Calu3 (cell line): Measurements from ENCODE around the gene HS6ST3. TPM values are rescaled to one million over a fixed set of nuclear protein-coding genes. Genes with fewer than 3 reads are reported as not detected.

Source experiments
- BruUV-seq: library from RNA; stranded (reverse); fragments of 400-500 nt; replicated peaks from 2 replicates; lab custom pipeline; 2021; lab: Mats Ljungman, UMichigan
- CTCF ChIA-PET: fragments of 300-600 bp; sonication (Branson Sonifier 250); formaldehyde crosslinking; loops from one replicate; lab custom pipeline; 2022; ENCODE audit warnings: antibody characterized with exemption; lab: Charles Lee
- DNase-seq: peaks from one replicate; pipeline ENCODE4 v3.0.0; 2022
- H3K27ac Mint-ChIP-seq: one replicate; pipeline ENCODE4 v1.8.0; 2022; ENCODE audit warnings: mixed read lengths; ENCODE audit not compliant: unreplicated experiment
- H3K27me3 Mint-ChIP-seq: one replicate; pipeline ENCODE4 v1.8.0; 2022; ENCODE audit warnings: mixed read lengths; ENCODE audit not compliant: unreplicated experiment
- H3K36me3 Mint-ChIP-seq: one replicate; pipeline ENCODE4 v1.8.0; 2022; ENCODE audit warnings: mild to moderate bottlenecking, moderate library complexity, mixed read lengths; ENCODE audit not compliant: insufficient read depth, unreplicated experiment
- H3K4me1 Mint-ChIP-seq: one replicate; pipeline ENCODE4 v1.8.0; 2022; ENCODE audit warnings: mild to moderate bottlenecking, low read depth, mixed read lengths; ENCODE audit not compliant: unreplicated experiment
- H3K4me3 Mint-ChIP-seq: one replicate; pipeline ENCODE4 v1.8.0; 2022; ENCODE audit warnings: mild to moderate bottlenecking, low read depth, moderate library complexity, mixed read lengths; ENCODE audit not compliant: unreplicated experiment
- H3K9me3 Mint-ChIP-seq: one replicate; pipeline ENCODE4 v1.8.0; 2022; ENCODE audit warnings: low read depth, mixed read lengths; ENCODE audit not compliant: unreplicated experiment
- CTCF ChIP-seq: fragments of 200-600 bp; IDR thresholded peaks from one replicate; pipeline ENCODE4 v1.8.0; 2022; ENCODE audit warnings: antibody characterized with exemption; ENCODE audit not compliant: unreplicated experiment
- intact Hi-C: fragments of 100-400 bp; cut with micrococcal nuclease; formaldehyde crosslinking; loops from one replicate; pipeline ENCODE4 v1.10.0; 2022; ENCODE audit not compliant: unreplicated experiment
- total RNA-seq: library from RNA; stranded (reverse); gene quantifications from 2 replicates; pipeline ENCODE4 v1.2.3, GENCODE V29; 2022

HS6ST3 gene
- total RNA-seq, 1 experiment from 2014 or later = not detected

DNA sequence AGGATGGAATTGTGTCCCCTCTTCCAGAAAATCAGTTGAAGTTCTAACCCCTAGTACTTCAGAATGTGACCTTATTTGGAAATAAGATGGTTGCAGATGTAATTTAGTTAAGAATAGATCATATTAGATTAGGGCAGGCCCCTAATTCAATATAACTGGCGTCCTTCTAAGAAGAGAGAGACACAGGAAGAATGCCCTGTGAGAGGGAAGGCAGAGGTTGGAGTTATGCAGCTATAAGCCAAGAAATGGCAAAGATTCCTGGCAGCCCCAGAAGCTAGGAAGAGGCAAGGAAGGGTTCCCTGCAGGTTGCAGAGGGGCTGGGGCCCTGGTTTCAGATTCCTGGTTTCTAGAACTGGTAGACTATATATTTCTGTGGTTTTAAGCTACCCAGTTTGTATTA, 30.0 kb downstream of the HS6ST3 start:
- no peak overlapping the region for H3K4me3 Mint-ChIP-seq
- CTCF ChIA-PET = no interaction called here
- BruUV-seq = no TSS peak
- DNase-seq = no peak
- TF ChIP-seq CTCF = no peak
- H3K4me1 Mint-ChIP-seq = no peaks in the 10 kb centered on the region
- H3K9me3 Mint-ChIP-seq = no peaks in the 10 kb centered on the region
- H3K27me3 Mint-ChIP-seq = no peaks in the 10 kb centered on the region
- H3K36me3 Mint-ChIP-seq = no peaks in the 10 kb centered on the region
- intact Hi-C loops = no loop called here
- no peak overlapping the region for H3K27ac Mint-ChIP-seq

- Mint-ChIP-seq H3K4me3 (no peak overlapping the region), H3K4me1 (no peaks in the 10 kb centered on the region), H3K36me3 (no peaks in the 10 kb centered on the region), H3K9me3 (no peaks in the 10 kb centered on the region), H3K27ac (no peak overlapping the region), H3K27me3 (no peaks in the 10 kb centered on the region)
- no TSS peak for BruUV-seq
- CTCF ChIA-PET = no interaction called here
- TF ChIP-seq CTCF = no peak
- intact Hi-C loops = no loop called here
- DNase-seq = no peak
These were observed 41.0 kb downstream of the HS6ST3 start for GRCh38 chr13:96130818-96131340.

GRCh38 chr13:96141032-96141431, 51.1 kb downstream of the HS6ST3 start:
- Mint-ChIP-seq H3K4me3 (no peak overlapping the region), H3K9me3 (no peaks in the 10 kb centered on the region), H3K27ac (no peak overlapping the region), H3K27me3 (no peaks in the 10 kb centered on the region), H3K4me1 (no peaks in the 10 kb centered on the region), H3K36me3 (no peaks in the 10 kb centered on the region)
- intact Hi-C loops = loop anchor here (10.0 kb wide), 1 partner anchor 674 kb away; no protein-coding TSS in a partner anchor
- no peak for TF ChIP-seq CTCF
- CTCF ChIA-PET = interaction anchor here (0.7 to 1.0 kb wide), 2 partner anchors 10 to 86 kb away, joined by 3 read pairs; no protein-coding TSS in a partner anchor
- no TSS peak for BruUV-seq
- DNase-seq = no peak

DNA sequence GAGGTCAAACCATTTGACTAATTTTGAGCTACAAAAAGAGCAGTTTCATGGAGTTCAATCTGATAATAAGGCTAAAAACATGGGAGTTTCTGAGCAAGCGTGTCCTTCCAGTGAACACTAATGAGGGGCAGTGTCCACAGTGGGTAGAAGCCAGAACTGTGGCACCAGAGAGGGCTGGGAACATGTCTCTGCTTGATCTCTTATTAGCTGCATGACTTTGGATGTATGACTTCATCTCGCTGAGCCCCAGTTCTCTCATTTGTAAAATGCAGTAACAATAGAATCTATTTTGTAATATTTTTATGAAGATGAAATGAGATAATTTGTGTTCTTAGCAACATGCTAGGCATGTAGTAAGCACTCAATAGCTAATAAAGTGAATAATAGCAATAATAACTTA, 69.8 kb downstream of the HS6ST3 start:
- Mint-ChIP-seq H3K4me1 (no peaks in the 10 kb centered on the region), H3K9me3 (no peaks in the 10 kb centered on the region), H3K27me3 (peaks cover 16% of the 10 kb centered on the region), H3K36me3 (no peaks in the 10 kb centered on the region), H3K4me3 (no peak overlapping the region), H3K27ac (no peak overlapping the region)
- intact Hi-C loops = no loop called here
- CTCF ChIA-PET = no interaction called here
- DNase-seq = no peak
- TF ChIP-seq CTCF = no peak
- no TSS peak for BruUV-seq
